CD4-positive, alpha-beta T cell (primary cell): ENCODE results near the gene ZPBP2. TPM values are rescaled to one million over a fixed set of nuclear protein-coding genes. Genes with fewer than 3 reads are reported as not detected.

Source experiments
- ATAC-seq: fragments of 200-7000 bp; cut with Tn5 transposase; one replicate; pipeline ENCODE4 v1.10.0; 2022; ENCODE audit warnings: mild to moderate bottlenecking; ENCODE audit not compliant: poor library complexity
- CTCF ChIA-PET: fragments of 350-600 bp; sonication (Branson Sonifier 250); formaldehyde crosslinking; loops from one replicate; lab custom pipeline; 2021; ENCODE audit warnings: antibody characterized with exemption, inconsistent platforms; lab: Charles Lee
- POLR2A ChIA-PET: fragments of 350-600 bp; sonication (Branson Sonifier 250); formaldehyde crosslinking; loops from one replicate; lab custom pipeline; 2021; ENCODE audit warnings: antibody characterized with exemption, inconsistent platforms; lab: Charles Lee
- DNase-seq, 14 experiments: peaks; one replicate each; pipeline ENCODE4 v3.0.0-alpha.2; 2013 to 2020; ENCODE audit warnings: mixed read lengths in 2 of 14
- H3K27ac ChIP-seq, 2 donors: one replicate each; pipeline versions ENCODE4 v1.5.1 to v1.7.0; 2013; ENCODE audit warnings: low read length in 2 of 2, low read depth in 1 of 2, mild to moderate bottlenecking in 1 of 2
- H3K27me3 ChIP-seq, 2 experiments: 1 replicate in 1 of 2; 2 replicates in 1 of 2; pipeline versions ENCODE4 v1.6.1 to v1.7.0; 2013; ENCODE audit warnings: low read length in 2 of 2, control low read depth in 1 of 2, mild to moderate bottlenecking in 1 of 2, moderate library complexity in 1 of 2; ENCODE audit not compliant: insufficient read depth in 2 of 2, control insufficient read depth in 1 of 2
- H3K36me3 ChIP-seq: one replicate; pipeline ENCODE4 v1.6.1; 2013; ENCODE audit warnings: low read length, control low read depth; ENCODE audit not compliant: insufficient read depth
- H3K4me1 ChIP-seq: one replicate; pipeline ENCODE4 v1.6.1; 2013; ENCODE audit warnings: low read length, control low read depth; ENCODE audit not compliant: insufficient read depth
- H3K4me3 ChIP-seq: one replicate; pipeline ENCODE4 v1.5.1; 2013; ENCODE audit warnings: mild to moderate bottlenecking, low read length, moderate library complexity
- H3K9me3 ChIP-seq, 2 experiments: 1 replicate in 1 of 2; 2 replicates in 1 of 2; pipeline versions ENCODE4 v1.6.1 to v1.7.0; 2013; ENCODE audit warnings: low read length in 2 of 2, mild to moderate bottlenecking in 2 of 2, control low read depth in 1 of 2, moderate library complexity in 1 of 2; ENCODE audit not compliant: control insufficient read depth in 1 of 2, insufficient read depth in 1 of 2
- H3K27ac Mint-ChIP-seq: one replicate; pipeline ENCODE4 v1.8.0; 2020; ENCODE audit warnings: mixed read lengths
- H3K27me3 Mint-ChIP-seq: one replicate; pipeline ENCODE4 v1.8.0; 2021; ENCODE audit warnings: mixed read lengths
- H3K36me3 Mint-ChIP-seq: one replicate; pipeline ENCODE4 v1.8.0; 2021; ENCODE audit warnings: low read depth, mixed read lengths
- H3K4me1 Mint-ChIP-seq: one replicate; pipeline ENCODE4 v1.8.0; 2021; ENCODE audit warnings: low read depth, mixed read lengths
- H3K4me3 Mint-ChIP-seq: one replicate; pipeline ENCODE4 v1.8.0; 2020; ENCODE audit warnings: mild to moderate bottlenecking, mixed read lengths
- H3K9me3 Mint-ChIP-seq: one replicate; pipeline ENCODE4 v1.8.0; 2020; ENCODE audit warnings: mixed read lengths
- CTCF ChIP-seq: fragments of 200-600 bp; IDR thresholded peaks from one replicate; pipeline ENCODE4 v1.8.0; 2022; ENCODE audit warnings: antibody characterized with exemption, mild to moderate bottlenecking
- intact Hi-C, 2 experiments: fragments of 100-400 bp; cut with DNase I in 1 of 2; cut with micrococcal nuclease in 1 of 2; formaldehyde crosslinking; loops; one replicate each; pipeline versions ENCODE4 v1.15.1 to v1.9.0; 2023 to 2025; cut with DNase I, micrococcal nuclease
- total RNA-seq, 174 experiments: library from RNA in 2 of 174; stranded (reverse) in 2 of 174; gene quantifications; one replicate each; pipeline ENCODE4 v1.2.3 and lab custom pipeline; 2021 to 2026

ZPBP2 gene
- total RNA-seq, 2 experiments from 2014 or later: not detected

GRCh38 chr17:39919087-39919683 lies 51.2 kb downstream of the ZPBP2 start:
- H3K27ac Mint-ChIP-seq: peak overlapping the region; percentile 47
- H3K27ac ChIP-seq: no peak overlapping the region
- H3K9me3 ChIP-seq: no peaks in the 10 kb centered on the region
- ATAC-seq: no peak
- peaks cover 58% of the 10 kb centered on the region for H3K4me1 Mint-ChIP-seq
- no peaks in the 10 kb centered on the region for H3K9me3 Mint-ChIP-seq
- no peak overlapping the region for H3K4me3 ChIP-seq
- no peaks in the 10 kb centered on the region for H3K27me3 ChIP-seq
- no peak for TF ChIP-seq CTCF
- DNase-seq: no peak
- ChIA-PET CTCF (no interaction called here), POLR2A (interaction anchor here (2.3 kb wide), 1 partner anchor 8 kb away, joined by 15 read pairs; the partner anchor contains the start of genes LRRC3C and ORMDL3)
- intact Hi-C loops: no loop called here
- H3K36me3 ChIP-seq: peaks cover 54% of the 10 kb centered on the region
- H3K4me1 ChIP-seq: peaks cover 63% of the 10 kb centered on the region
- H3K27me3 Mint-ChIP-seq: no peaks in the 10 kb centered on the region
- H3K36me3 Mint-ChIP-seq: peaks cover 77% of the 10 kb centered on the region
- no peak overlapping the region for H3K4me3 Mint-ChIP-seq

DNA sequence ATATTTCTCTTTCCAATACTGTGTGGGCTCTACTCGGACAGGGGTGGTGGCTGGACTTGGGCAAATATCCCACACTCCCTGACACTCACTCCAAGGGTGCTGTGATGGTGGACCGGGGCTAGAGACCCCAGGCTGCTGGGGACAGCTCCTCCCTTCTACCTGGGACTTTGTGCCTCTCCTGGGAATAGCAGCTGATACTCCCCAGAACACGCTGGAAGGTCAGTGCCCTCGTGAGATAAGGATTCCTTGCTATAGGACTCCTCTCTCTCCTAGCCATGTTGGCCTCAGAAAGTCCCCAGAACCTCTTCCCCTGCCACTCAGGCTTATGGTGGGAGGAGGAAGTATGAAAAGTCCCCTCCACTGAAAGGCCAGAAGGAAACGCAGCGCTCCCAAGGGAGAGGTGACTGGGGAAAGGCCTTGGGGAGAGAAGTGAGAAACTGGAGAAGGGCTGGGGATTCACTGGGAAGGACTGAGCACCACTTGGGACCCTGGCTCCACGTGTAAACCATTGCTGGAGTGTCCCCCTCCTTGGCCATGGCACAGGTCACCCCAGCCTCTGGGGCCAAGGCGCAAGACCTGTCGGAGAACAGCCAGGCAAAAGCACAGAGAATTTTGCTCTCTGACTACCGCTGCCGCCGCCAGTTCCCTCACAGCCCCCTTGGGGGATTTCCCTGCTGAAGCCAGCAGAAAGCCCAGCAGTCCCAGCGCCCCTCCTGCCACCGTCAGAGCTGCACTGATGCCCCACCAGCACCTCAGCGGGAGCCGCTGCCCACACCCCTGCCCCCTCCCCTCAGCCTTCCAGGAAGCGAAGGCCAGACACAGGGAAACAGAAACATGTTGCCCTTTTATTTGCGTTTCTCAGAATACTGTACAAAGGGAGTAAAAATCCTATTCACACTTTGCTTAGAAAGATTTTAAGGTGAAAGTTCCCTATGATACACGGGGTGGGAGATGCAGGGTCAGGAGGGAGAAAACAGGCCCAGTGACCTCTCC lies 52.5 kb downstream of the ZPBP2 start:
- DNase-seq (peak in 8 of 14 experiments; percentile 18 to 74 (median 38)), ATAC-seq (peak; percentile 58)
- intact Hi-C loops: loop anchor here (5.0 to 10.0 kb wide), 3 partner anchors 43 to 466 kb away; partner anchors contain the start of gene MED1 (in 1 of the 2)
- ChIA-PET CTCF (no interaction called here), POLR2A (interaction anchor here (0.6 kb wide), 2 partner anchors 12 to 60 kb away, joined by 4 to 5 read pairs; partner anchors contain the start of gene PSMD3)
- Mint-ChIP-seq H3K27ac (peak overlapping the region; percentile 80), H3K4me1 (peaks cover 72% of the 10 kb centered on the region), H3K27me3 (no peaks in the 10 kb centered on the region), H3K4me3 (no peak overlapping the region), H3K36me3 (peaks cover 83% of the 10 kb centered on the region), H3K9me3 (no peaks in the 10 kb centered on the region)
- peaks cover 77% of the 10 kb centered on the region for H3K4me1 ChIP-seq
- peak overlapping the region; percentile 22 to 60 for H3K27ac ChIP-seq
- peaks cover 56% of the 10 kb centered on the region for H3K36me3 ChIP-seq
- TF ChIP-seq CTCF: no peak
- H3K9me3 ChIP-seq: no peaks in the 10 kb centered on the region
- H3K4me3 ChIP-seq: no peak overlapping the region
- H3K27me3 ChIP-seq: no peaks in the 10 kb centered on the region

DNA sequence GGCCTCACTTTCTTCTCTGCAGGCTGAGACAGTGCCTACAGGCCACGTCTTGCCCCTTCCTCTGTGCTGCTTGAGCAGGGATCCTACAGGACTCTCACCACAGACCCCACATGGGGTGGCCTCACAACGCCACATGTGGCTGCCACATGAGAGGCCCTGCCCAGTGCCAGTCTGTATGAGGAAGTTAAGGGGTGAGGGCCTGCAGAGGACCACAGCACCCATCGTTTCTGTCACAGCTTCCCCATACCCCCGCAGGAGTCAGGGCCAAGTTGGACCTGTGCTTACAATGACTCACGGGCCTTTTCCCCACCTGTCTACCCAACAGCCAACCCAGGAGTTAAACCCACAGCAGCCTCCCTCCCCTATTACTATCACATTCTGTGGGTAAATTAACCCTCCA lies 53.3 kb downstream of the ZPBP2 start:
- no peak for ATAC-seq
- intact Hi-C loops: loop anchor here (5.0 to 10.0 kb wide), 3 partner anchors 44 to 467 kb away; partner anchors contain the start of gene MED1 (in 1 of the 2)
- DNase-seq: peak in 2 of 14 experiments; percentile 18 to 22
- H3K4me1 Mint-ChIP-seq: peaks cover 80% of the 10 kb centered on the region
- H3K4me3 ChIP-seq: no peak overlapping the region
- H3K9me3 ChIP-seq: no peaks in the 10 kb centered on the region
- peaks cover 86% of the 10 kb centered on the region for H3K36me3 Mint-ChIP-seq
- TF ChIP-seq CTCF: no peak
- ChIA-PET CTCF (no interaction called here), POLR2A (interaction anchor here (1.0 kb wide), 1 partner anchor 46 kb away, joined by 3 read pairs; no protein-coding TSS in a partner anchor)
- H3K27me3 Mint-ChIP-seq: no peaks in the 10 kb centered on the region
- H3K27ac Mint-ChIP-seq: peak overlapping the region; percentile 80
- peaks cover 85% of the 10 kb centered on the region for H3K4me1 ChIP-seq
- peaks cover 56% of the 10 kb centered on the region for H3K36me3 ChIP-seq
- H3K4me3 Mint-ChIP-seq: peak overlapping the region; percentile 48
- no peaks in the 10 kb centered on the region for H3K27me3 ChIP-seq
- peak overlapping the region in 1 of 2 donors; percentile 60 for H3K27ac ChIP-seq
- H3K9me3 Mint-ChIP-seq: no peaks in the 10 kb centered on the region
